Activated CD8-positive, alpha-beta memory T cell treated with anti-CD3 and anti-CD28 coated beads for 1 hour (primary cell): ENCODE data around the gene PSME2.
A peak's percentile ranks its signal among the peaks of the same experiment; 100 is the strongest.

ENCODE experiments used
- DNase-seq, 2 donors: peaks; one replicate each; pipeline ENCODE4 v3.0.0-alpha.2; 2020; ENCODE audit warnings: low read depth in 1 of 2; ENCODE audit errors: extremely low read depth in 1 of 2

PSME2 gene

DNA sequence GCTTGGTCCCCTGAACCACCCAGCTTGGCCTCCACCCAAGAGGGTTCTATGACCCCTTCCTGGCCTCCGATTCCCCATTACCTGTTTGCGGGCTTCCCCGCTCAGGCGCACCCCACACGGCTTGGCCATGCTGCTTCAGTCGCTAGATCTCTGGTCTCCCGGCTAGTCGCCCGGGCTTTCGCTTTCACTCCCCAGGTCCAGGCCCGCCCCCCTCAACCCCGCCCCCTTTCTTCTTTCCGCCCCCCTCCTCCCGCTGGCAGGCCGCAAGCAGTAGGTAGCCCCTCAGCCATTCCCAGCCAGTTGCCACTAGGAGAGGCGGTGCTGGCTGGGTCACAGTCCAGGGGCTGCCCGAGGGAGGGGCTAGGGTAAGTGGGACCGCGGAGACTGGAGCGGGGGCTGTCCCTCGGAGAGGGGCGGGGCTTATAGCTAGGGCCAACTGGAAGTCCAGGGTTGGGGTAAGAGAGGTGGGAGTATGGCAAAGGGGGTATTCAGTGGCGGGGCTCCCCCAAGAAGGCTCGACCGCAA is at the start of gene PSME2:
Gene PSME2, minus strand, starts transcription at position 158 of the 525 bp plus-strand sequence. Its CDS starts 29 bp downstream, at position 129.
- DNase-seq = peak; percentile 38 to 65

DNA sequence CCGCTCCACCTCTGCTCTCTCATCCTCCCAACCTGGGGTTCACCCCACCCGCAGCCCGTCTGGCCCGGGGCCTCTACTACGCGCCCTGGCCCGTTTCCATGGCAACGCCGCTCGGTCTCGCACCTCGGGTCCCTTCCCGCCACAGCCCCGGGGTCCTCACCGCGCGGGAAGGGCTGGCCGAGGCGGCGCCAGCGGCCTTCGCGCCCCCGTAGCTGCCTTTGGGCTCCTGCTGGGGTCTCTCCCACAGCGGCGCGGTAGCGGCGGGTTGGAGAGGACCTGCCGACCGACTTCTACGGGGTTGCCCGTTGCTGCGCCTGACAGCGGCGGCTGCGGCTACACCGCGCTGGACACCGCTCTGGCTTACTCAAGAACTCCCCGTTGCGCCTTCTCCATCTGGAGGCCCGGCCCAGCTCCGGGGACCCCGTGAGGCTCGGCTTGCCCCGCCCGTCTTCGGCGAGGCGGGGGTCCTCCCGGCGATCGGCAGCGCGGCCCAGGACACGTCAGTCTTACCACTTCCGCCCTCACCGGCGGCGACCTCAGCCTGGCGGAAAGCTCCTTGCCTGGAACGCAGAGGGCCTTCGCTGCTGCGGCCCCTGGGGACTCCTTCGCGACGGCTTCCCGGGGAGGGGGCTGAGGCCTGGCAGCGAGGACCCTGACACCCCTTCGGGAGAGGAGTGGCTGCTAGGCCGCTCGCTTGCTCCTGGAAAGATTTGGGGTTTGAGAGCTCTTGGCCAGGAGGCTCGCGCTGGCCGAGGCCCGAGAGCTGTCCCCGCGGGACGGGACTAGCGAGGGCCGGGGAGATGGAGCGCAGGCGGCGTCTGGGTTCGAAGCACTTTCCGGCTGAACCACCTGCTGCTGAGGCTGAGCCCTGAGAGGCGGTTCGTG is 49.0 kb upstream of the PSME2 start, which contains the start of gene TM9SF1:
Gene TM9SF1, minus strand, starts transcription at position 256 of the 885 bp plus-strand sequence. CDS start 422 bp downstream, outside the sequence.
- peak; percentile 79 to 81 for DNase-seq

DNA sequence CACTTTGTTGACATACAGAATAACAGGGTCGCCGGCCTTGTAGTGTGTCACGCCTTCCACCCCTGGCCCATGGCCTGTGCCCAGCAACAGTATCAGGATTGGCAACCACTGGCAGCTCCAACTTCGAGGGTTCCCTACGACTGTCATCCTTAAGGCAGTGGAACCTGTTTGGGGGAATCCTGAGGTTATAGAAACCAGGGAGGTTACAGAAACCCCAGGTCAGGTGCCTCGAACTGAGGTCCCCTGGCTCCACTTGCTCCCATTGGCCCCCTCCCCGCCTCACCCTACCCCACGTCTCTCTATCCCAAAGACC is 48.4 kb upstream of the PSME2 start:
- no peak for DNase-seq

DNA sequence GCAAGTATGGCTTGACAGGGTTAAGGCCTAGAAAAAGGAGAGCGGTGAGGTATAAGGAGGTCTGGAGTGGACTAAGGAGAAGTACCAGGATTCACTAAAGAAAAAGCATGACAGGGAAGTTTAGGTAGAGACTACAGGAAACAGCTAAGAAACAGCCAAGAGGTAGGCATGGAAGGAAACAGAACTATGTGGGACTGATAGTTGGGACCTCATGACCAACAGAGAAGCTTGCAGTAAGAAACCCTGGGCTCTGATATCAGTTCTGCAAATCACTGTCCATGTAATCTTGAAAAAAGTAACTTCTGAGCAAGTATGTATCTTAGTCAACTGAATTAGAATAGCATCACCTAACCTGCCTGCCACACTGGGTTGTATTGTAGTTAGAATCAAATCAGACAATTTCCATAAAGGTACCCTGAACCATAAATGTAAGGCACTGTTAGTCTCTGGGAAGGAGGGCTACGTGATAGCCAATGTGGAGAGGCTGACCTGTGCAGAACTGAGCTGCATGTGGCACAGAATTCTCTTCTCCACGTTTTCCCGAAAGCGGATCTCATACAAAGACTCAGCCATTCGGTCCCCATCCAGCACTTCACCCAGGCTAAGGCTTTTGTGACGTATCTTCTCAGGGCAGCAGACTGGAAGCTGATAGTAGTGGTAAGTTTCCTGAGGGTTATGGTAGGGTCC is 47.9 kb upstream of the PSME2 start:
- DNase-seq = no peak

DNA sequence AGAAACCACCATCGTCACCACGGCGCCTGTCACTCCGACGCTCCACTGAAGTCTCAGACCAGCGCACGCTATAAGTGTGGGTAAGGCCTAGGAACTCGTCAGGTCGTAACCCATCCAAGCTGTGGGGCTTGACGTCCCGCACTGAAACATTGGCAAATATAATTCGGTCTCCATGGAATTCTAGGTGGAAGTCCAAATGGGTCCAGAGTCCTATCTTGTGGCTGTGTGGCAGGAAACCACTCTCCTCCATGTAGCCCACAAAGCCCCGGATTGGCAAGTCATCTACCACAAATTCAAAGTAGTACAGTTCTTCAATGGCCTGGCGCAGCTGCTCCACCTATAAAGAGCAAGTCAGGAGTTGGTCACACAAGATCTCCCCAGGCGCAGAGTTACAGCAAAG is 46.5 kb upstream of the PSME2 start:
- no peak for DNase-seq

DNA sequence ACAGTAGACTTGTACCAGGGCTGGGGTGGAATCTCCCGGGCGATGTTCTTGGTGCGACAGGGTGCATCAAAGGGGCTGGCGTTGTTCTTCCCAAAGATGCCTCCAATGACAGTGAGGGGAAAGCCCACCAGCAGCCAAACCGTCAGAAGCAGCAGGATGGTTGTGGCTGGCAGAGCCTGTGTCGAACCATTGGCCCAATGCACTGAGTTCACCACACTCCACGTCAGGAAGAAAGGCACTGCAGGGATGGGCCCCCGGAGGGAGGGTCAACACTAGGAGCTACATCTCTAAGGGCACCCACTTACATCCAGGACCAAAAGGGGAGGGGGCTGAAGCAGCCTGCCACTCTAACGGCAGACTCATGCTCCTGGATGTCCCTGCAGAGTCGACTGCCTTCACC is 44.0 kb upstream of the PSME2 start:
- no peak for DNase-seq

DNA sequence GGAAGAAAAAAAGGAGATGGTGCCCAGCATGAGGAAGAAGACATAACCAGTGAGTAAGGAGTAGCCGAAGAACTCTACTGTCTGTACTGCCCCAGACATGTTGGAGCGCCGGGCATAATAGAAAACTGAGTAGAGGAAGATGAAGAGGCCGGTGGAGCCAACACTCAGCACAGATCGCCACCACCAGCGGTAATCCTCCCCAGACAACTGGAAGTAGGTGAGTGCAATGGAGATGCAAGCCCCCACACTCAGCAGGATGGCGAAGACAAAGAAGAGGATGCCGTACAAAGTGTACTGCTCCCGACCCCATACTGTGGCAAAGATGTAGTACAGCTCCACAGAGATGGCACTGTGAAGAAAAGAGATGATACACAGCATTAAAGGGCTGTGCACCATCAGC is 43.0 kb upstream of the PSME2 start:
- no peak for DNase-seq

DNA sequence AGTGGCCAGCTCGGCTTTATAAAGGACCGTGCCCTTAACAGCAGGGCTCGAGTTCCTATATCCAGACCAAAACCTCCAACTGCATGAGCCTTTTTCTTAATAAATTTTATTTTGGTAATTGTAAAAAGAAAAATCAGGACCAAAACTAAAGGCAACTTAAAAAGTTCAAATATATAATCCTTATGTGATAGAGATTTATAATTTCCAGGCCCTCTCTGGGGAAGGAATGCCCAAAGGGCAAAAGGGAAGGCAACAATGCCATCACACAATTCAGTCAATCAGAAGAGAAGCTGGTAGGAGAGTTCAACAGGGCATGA is 42.6 kb upstream of the PSME2 start:
- DNase-seq = no peak

DNA sequence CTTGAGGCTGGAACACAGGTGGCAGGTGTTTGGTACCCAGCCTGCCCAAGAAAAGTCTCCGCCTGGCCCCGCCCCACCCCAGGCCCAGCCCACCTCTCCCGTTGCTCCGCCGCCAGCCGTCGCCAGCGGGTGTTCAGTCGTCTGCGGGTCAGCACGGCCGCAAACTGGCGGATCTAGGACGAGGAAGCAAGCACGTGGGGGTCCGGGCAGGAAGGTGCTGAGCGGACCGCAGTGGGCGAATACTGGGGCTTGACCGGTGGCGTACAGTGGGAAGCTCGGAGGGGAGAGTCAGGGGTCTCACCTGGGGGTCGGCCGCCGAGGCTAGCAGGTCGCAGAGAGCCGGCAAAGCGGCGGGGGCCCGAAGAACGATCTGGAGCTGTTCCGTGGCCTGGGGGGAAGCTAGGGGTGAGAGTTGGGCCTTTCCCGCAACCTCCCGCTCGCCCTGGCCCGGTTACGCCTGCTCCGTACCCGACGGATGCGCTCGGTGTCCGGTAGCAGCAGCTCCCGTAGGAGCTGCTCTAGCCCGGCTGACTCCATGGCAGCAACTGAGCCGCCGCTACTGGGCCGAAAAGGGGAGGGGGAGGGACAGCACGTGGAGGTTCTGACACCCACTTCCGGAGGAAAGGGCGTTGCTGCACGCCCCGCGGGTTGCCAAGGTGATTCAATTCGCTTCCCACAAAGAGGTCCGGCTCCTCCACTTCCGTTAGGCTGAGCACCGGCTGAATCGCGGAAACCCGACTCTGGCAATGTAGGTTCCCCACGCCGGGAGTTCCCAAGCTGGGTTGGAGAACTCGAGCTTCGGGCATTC is 42.0 kb upstream of the PSME2 start, which contains the start of gene IPO4:
Gene IPO4, minus strand, starts transcription at position 566 of the 808 bp plus-strand sequence. Its CDS starts 29 bp downstream, at position 537.
- DNase-seq = peak; percentile 89 to 91

DNA sequence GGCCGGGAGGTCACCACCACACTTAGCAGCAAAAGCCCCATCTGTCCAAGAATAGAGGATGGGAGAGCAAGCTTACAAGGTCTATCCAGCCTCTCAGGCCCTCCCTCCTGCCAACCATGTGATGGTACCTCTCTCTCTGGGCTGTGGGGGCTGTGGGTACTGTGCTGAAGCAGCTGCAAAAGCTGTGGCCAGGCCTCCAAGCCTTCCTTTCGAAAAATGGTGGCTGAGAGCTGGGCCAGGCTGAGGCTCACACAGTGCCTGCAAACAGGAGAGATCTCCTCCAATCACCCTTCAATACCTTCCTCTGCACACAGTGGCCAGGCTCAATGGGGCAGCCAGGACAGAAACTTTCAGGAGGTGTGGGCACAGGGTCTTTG is 41.1 kb upstream of the PSME2 start:
- DNase-seq = no peak

GRCh38 chr14:24186831-24187538 is 40.6 kb upstream of the PSME2 start:
- DNase-seq = no peak

- DNase-seq = no peak
These were observed 39.3 kb upstream of the PSME2 start for GRCh38 chr14:24185741-24186140.

DNA sequence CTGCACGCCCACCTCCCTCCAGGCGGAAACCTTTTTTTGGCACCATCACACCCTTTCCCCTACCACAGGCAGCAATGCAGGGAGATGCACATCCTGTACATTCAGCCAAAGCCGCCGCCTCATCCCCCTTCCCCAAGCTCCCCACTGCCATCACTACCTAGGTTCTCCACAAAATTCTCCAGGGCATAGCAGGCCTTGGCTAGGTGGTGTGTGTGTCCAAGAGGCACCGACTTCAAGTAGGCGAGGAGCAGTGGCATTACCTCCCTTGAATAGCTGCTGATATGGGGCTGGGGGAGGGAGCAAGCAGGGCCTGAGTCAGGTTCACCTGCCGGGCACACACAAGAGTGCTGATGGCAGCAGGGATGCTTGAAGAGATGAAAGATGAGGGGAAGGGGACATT is 38.6 kb upstream of the PSME2 start:
- no peak for DNase-seq

GRCh38 chr14:24184104-24184970 is 37.9 kb upstream of the PSME2 start:
- DNase-seq = no peak

GRCh38 chr14:24183014-24183481 is 36.6 kb upstream of the PSME2 start:
- DNase-seq = no peak

DNA sequence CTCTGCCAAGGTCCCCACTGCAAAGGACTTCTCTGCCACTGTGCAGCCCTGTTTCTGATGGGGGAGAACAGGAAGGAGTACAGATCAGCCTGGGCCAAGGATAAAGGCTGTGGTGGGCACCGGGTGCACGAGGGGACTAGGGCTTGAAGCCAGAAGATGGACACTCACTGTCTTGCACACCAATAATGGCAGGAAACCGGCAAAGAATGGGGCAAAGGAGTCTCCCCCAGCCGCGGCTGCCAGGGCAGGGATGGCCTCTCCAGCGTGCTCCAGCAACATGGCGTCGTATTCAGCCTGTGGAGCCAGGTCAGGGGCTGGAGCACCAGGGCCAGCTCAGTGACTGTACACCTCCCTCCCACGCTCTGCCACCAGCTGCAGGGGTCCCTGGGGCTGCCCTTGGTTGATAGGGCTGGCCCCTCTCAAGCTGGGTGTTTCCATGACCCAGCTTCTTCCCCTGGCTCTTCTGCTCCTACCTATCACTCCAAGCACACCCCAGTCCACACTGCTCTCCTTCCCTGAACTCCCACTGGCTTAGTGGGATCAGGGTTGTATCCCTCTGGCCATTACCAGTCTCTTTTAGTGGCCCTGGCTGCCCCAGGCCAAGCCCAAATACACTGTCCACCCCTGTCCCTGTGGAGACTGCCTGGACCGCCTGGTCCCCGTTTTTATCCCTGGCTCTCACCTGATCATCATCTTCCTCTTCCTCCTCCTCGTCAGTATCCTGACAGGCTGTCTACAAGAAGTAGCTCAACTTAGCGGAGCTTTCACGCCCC is 35.9 kb upstream of the PSME2 start:
- no peak for DNase-seq

- DNase-seq = no peak
These were observed 35.1 kb upstream of the PSME2 start for GRCh38 chr14:24181371-24182077.
